OCI-LY7 (cell line): ENCODE results near the gene PDE10A. TPM values are rescaled to one million over a fixed set of nuclear protein-coding genes. Genes with fewer than 3 reads are reported as not detected.

Experiments used
- BruUV-seq: library from RNA; stranded (reverse); fragments of 400-500 nt; replicated peaks from 2 replicates; lab custom pipeline; 2021; lab: Mats Ljungman, UMichigan
- CTCF ChIA-PET: fragments of 300-600 bp; sonication (Branson Sonifier 250); formaldehyde crosslinking; loops from one replicate; lab custom pipeline; 2022; ENCODE audit warnings: antibody characterized with exemption; ENCODE audit not compliant: unreplicated experiment; lab: Charles Lee
- POLR2A ChIA-PET: fragments of 300-600 bp; sonication (Branson Sonifier 250); formaldehyde crosslinking; loops from one replicate; lab custom pipeline; 2022; ENCODE audit warnings: antibody characterized with exemption; lab: Charles Lee
- DNase-seq: peaks from one replicate; pipeline ENCODE4 v3.0.0-alpha.2; 2015; ENCODE audit warnings: low spot score
- H2AFZ ChIP-seq: fragments of 200-600 bp; sonication (generic), shearing (Covaris generic); 2 replicates; pipeline ENCODE4 v1.6.1; 2014; ENCODE audit warnings: mild to moderate bottlenecking, antibody characterized with exemption, low read length, moderate library complexity
- H3K27ac ChIP-seq: fragments of 200-600 bp; sonication (generic); 2 replicates; pipeline ENCODE4 v1.5.1; 2014; ENCODE audit warnings: mixed run types, low read depth, mild to moderate bottlenecking, moderate library complexity, low read length, inconsistent platforms; ENCODE audit not compliant: poor library complexity, severe bottlenecking
- H3K36me3 ChIP-seq: fragments of 200-600 bp; sonication (generic); 2 replicates; pipeline ENCODE4 v1.6.1; 2014; ENCODE audit warnings: mild to moderate bottlenecking, antibody characterized with exemption, low read length, moderate library complexity, mixed read lengths; ENCODE audit not compliant: insufficient read depth
- H3K4me1 ChIP-seq: fragments of 200-600 bp; sonication (generic); 2 replicates; pipeline ENCODE4 v1.5.1; 2014; ENCODE audit warnings: mild to moderate bottlenecking, low read length; ENCODE audit not compliant: insufficient read depth, poor library complexity, severe bottlenecking
- H3K4me2 ChIP-seq: fragments of 200-600 bp; sonication (generic); 2 replicates; pipeline ENCODE4 v1.6.1; 2014; ENCODE audit warnings: mild to moderate bottlenecking, low read length
- H3K4me3 ChIP-seq: fragments of 200-600 bp; sonication (generic); 2 replicates; pipeline ENCODE4 v1.5.1; 2014; ENCODE audit warnings: mild to moderate bottlenecking, low read depth, low read length; ENCODE audit not compliant: poor library complexity, severe bottlenecking
- H3K79me2 ChIP-seq: fragments of 200-600 bp; sonication (generic); 2 replicates; pipeline ENCODE4 v1.6.1; 2016; ENCODE audit warnings: low read depth, mild to moderate bottlenecking, low read length, moderate library complexity, mixed read lengths; ENCODE audit not compliant: insufficient read depth
- H3K9me2 ChIP-seq: fragments of 200-600 bp; sonication (generic); 2 replicates; pipeline ENCODE4 v1.6.1; 2016; ENCODE audit warnings: mild to moderate bottlenecking, low read length, mixed read lengths; ENCODE audit not compliant: insufficient read depth
- H3K9me3 ChIP-seq: fragments of 200-600 bp; sonication (generic); 2 replicates; pipeline ENCODE4 v1.6.1; 2014; ENCODE audit warnings: mild to moderate bottlenecking, mixed run types, low read length, mixed read lengths
- H4K20me1 ChIP-seq: fragments of 200-600 bp; sonication (generic); 2 replicates; pipeline ENCODE4 v1.6.1; 2014; ENCODE audit warnings: mild to moderate bottlenecking, antibody characterized with exemption, low read length, moderate library complexity, mixed read lengths; ENCODE audit not compliant: insufficient read depth
- CTCF ChIP-seq: fragments of 200-600 bp; sonication (generic); conservative IDR thresholded peaks from 2 replicates; pipeline ENCODE4 v1.5.1; 2014; ENCODE audit warnings: mild to moderate bottlenecking, antibody characterized with exemption, low read length, moderate library complexity, mixed read lengths
- EZH2phosphoT487 ChIP-seq: fragments of 200-600 bp; sonication (generic); IDR thresholded peaks from 2 replicates; pipeline ENCODE4 v1.6.1; 2018; ENCODE audit warnings: low read depth, borderline replicate concordance, mild to moderate bottlenecking, mixed run types, antibody characterized with exemption, low read length, moderate library complexity, mixed read lengths
- intact Hi-C: fragments of 100-400 bp; cut with micrococcal nuclease; formaldehyde crosslinking; loops from one replicate; pipeline ENCODE4 v1.10.0; 2022; ENCODE audit not compliant: unreplicated experiment
- total RNA-seq, 2 experiments: library from RNA; depleted of rRNA in 1 of 2; stranded (reverse); fragments of >200 nt in 1 of 2; shearing (Covaris generic) in 1 of 2; gene quantifications; 2 replicates each; pipeline ENCODE4 v1.2.3, GENCODE V29; 2014 to 2022

The PDE10A gene
- total RNA-seq, 2 experiments from 2014 or later, result not detected

GRCh38 chr6:165602291-165602690, 60.8 kb downstream of the PDE10A start:
- TF ChIP-seq CTCF (no peak), EZH2phosphoT487 (no peak)
- Histone ChIP-seq H3K27ac (no peak overlapping the region), H3K4me3 (no peak overlapping the region), H4K20me1 (no peaks in the 10 kb centered on the region), H3K9me2 (no peaks in the 10 kb centered on the region), H3K4me2 (no peak overlapping the region), H3K79me2 (no peaks in the 10 kb centered on the region), H2AFZ (no peak overlapping the region), H3K4me1 (no peaks in the 10 kb centered on the region), H3K9me3 (no peaks in the 10 kb centered on the region), H3K36me3 (no peaks in the 10 kb centered on the region)
- intact Hi-C loops, result no loop called here
- BruUV-seq, result no TSS peak
- no peak for DNase-seq
- ChIA-PET CTCF (no interaction called here), POLR2A (no interaction called here)

GRCh38 chr6:165600606-165601005, 62.4 kb downstream of the PDE10A start:
- H3K9me2 ChIP-seq, result no peaks in the 10 kb centered on the region
- CTCF ChIA-PET, result no interaction called here
- BruUV-seq, result no TSS peak
- no peak for DNase-seq
- no peaks in the 10 kb centered on the region for H3K4me1 ChIP-seq
- no peak overlapping the region for H3K4me3 ChIP-seq
- H3K36me3 ChIP-seq, result no peaks in the 10 kb centered on the region
- POLR2A ChIA-PET, result no interaction called here
- no peak overlapping the region for H2AFZ ChIP-seq
- no peaks in the 10 kb centered on the region for H3K9me3 ChIP-seq
- no peak overlapping the region for H3K27ac ChIP-seq
- intact Hi-C loops, result no loop called here
- no peaks in the 10 kb centered on the region for H3K79me2 ChIP-seq
- no peak overlapping the region for H3K4me2 ChIP-seq
- no peak for TF ChIP-seq EZH2phosphoT487
- TF ChIP-seq CTCF, result no peak
- H4K20me1 ChIP-seq, result no peaks in the 10 kb centered on the region

GRCh38 chr6:165599596-165600487, 63.2 kb downstream of the PDE10A start:
- Histone ChIP-seq H3K9me2 (no peaks in the 10 kb centered on the region), H3K4me1 (no peaks in the 10 kb centered on the region), H4K20me1 (no peaks in the 10 kb centered on the region), H3K36me3 (no peaks in the 10 kb centered on the region), H3K4me3 (no peak overlapping the region), H3K4me2 (no peak overlapping the region), H3K27ac (no peak overlapping the region), H2AFZ (no peak overlapping the region), H3K9me3 (no peaks in the 10 kb centered on the region), H3K79me2 (no peaks in the 10 kb centered on the region)
- no peak for DNase-seq
- intact Hi-C loops, result no loop called here
- ChIA-PET POLR2A (no interaction called here), CTCF (no interaction called here)
- TF ChIP-seq CTCF (no peak), EZH2phosphoT487 (no peak)
- BruUV-seq, result no TSS peak
